Stimulated activated CD8-positive, alpha-beta memory T cell treated with anti-CD3 and anti-CD28 coated beads, Interleukin-7, amount 100 ng/mL, for 24 hours (primary cell): ENCODE data around the gene F2R.
"Not testable (repeated sequence)": the region's sequence is repeated elsewhere in the genome, so short reads cannot be mapped to it uniquely, and the experiment has no call there.

Experiments used
- DNase-seq: peaks from one replicate; pipeline ENCODE4 v3.0.0-alpha.2; 2020; ENCODE audit warnings: low read depth

The F2R gene

DNA sequence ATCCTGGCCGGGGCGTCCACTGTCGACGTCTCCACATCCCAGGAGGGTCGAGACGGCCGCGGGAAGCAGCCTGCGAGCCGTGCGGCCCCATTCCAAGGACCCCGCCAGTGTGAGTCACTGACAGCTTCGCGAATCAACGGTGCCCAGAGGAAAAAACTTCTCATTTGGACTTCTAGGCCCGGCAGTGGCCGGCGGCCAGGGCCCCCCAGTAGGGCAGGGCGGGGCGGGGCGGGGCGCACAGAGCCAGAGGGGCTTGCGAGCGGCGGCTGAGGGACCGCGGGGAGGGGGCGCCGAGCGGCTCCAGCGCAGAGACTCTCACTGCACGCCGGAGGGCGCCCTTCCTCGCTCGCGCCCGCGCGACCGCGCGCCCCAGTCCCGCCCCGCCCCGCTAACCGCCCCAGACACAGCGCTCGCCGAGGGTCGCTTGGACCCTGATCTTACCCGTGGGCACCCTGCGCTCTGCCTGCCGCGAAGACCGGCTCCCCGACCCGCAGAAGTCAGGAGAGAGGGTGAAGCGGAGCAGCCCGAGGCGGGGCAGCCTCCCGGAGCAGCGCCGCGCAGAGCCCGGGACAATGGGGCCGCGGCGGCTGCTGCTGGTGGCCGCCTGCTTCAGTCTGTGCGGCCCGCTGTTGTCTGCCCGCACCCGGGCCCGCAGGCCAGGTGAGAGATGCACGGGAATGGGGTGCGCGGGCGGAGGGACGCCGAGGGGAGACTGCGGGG, at the start of gene F2R:
Gene F2R (plus strand): TSS at position 391 of the 720 bp plus-strand sequence. CDS start 182 bp downstream, at position 573.
- no peak for DNase-seq

DNA sequence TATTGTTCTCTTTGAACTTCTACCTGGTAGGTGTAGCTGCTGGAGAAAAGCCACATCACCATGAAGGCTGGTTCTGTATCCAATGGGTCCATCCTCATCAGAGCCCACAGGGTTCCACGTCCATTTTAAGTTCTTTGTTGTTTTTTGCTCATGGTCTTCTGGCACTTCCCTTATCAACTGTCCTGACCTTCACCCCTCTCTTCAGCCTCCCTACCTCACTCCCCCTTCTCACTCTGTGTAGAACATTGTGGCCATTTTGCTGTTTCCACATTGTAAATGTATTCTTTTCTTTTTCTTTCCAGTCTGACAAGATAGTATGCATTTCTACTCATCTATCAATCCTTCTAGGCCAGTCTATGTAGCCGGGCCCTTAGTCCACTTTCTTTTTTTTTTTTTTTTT, 48.4 kb upstream of the F2R start:
- DNase-seq, result no peak

DNA sequence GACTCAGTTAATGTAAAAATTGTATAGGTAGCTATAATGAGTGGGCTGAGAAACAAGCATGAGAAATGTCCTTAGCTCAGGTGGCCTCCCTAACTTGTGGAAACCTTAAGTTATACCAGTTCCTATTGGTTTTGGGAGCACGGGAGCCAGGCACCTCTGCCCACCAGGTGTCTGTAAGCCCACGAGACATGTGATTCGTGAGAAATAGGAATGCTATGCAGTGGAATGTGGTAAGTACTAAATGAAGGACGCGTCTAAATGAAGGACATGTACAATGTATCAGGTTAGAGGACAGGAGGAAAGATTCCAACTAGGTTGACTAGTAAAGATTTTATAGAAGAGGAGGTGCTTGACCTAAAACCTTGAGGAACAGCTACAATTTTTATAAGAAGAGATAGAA, 46.7 kb upstream of the F2R start:
- DNase-seq, result no peak

DNA sequence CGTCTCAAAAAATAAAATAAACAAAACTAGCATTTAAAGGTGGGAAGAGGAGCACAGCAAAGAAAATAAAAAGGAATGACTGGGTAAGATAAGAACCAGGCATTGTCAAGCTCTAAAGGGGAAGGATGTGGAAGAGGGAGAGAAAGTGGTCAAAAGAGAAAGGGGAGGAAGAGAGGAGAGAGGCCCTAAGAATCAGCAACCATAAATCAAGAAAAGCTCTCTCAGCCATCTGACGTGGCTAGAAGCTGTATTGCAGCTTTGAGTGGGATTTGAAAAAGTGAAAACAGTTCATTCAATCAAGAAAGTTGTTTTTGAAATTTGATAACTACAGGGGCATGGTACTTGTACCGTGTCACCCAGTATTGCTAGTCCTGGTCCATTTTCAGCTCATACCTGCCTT, 45.4 kb upstream of the F2R start:
- DNase-seq, result no peak

DNA sequence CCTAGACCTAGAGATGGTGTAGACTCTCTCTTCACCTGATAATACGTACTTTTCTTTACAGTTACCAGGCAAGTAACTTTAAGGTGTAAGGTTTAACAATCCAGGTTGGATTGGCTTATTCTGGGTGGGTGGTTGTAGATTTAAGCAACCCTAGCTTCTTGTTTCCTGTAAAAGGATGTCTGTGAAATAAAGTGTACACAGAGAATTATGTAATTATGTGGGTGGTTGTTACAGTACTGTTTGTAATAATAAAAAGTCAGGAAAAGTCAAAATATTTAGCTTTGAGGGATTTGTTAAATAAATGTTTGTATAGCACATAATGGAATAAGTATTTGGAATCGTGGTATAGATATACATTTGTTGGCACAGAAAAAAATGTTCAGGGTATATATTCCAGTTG, 43.7 kb upstream of the F2R start:
- no peak for DNase-seq

DNA sequence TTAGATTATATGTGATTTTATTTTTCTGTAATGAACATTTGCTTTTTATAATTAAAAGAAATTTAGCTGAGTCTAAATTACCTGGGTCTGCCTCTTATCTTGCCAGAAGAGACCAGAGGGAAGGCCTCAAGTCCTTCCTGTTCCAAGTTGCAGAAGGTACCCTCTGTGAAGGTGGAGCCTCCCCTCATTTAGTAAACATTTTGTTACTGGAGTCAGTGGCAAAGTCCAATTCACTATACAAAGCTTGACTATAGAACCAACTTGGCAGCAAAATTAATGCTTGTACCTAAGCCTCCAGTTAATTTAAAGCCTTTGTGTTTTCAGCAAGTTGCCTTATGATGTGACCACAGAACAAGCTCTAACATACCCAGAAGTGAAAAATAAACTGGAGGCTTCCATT, 42.8 kb upstream of the F2R start:
- no peak for DNase-seq

DNA sequence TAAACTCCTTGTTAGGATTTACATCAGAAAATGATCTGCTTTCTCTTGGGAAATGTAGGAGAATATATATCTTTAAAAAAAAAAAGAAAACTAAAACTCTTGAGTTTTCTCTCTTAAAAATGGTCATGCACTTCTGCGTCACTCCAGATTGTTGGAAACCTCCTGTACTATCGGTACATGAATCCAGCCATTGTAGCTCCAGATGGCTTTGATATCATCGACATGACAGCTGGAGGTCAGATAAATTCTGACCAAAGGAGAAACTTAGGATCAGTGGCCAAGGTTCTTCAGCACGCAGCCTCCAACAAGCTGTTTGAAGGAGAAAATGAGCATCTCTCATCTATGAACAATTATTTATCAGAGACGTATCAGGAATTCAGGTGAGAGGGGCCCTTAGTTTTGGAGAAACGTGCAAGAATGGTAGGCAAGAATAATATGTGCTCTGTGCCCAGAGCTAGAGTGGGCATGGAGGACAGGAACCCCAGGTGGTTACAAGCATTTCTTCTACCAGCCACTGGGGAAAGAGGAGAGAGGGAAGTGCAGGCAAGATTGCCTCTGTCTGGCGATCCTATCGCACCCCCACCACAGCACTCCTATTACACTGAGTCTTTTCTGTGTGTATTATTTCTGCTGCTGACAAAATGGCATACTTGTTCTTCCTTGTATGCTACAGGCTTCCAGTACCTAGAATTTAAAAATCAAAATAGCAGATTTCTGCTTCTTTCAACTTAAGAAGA, 41.4 kb upstream of the F2R start:
- no peak for DNase-seq

DNA sequence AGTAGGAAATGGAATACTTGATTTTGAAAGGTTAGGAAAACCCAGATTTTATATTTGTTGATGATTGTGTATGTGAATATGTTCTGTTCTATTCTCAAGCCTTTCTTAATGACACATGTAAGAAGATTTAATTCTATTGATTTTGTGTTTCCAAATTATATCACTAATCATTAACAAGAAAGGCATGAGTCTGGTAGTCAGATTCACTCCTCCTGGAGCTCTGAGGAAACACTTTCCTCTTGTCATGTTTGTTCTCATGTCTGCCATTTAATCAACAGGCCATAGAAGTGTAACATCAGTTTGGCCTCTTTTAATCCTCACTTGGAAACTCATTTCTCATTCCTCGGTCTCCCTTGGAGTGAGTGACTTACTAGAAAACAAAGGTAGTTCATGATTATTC, 40.6 kb upstream of the F2R start:
- DNase-seq, result no peak

DNA sequence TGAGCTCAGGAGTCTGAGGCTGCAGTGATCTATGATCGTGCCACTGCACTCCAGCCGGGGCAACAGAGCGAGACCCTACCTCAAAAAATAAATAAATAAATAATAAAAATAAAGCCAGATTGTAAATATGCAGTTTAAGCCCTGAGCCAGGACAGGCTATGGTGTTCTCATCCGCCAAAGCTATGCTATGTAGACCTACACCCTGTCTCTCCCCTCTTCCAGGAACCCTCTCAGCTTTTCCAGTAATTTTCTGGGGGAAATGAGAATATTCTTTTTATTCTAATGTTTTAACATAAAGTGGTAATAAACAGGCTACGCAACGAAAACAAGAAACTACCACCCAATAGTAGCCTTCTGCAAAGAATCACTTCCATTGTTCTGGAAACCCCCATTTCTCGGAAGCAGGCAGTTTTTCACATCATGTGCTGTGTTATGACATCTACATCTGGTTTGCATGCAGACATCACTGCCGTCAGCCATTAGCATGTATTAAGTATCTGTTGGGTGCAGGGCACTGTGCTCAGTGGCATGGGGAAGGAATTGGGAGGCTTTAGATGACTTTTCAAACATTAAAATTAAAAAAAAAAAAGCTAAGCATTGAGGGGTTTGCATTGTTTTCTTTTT, 38.0 kb upstream of the F2R start:
- no peak for DNase-seq

DNA sequence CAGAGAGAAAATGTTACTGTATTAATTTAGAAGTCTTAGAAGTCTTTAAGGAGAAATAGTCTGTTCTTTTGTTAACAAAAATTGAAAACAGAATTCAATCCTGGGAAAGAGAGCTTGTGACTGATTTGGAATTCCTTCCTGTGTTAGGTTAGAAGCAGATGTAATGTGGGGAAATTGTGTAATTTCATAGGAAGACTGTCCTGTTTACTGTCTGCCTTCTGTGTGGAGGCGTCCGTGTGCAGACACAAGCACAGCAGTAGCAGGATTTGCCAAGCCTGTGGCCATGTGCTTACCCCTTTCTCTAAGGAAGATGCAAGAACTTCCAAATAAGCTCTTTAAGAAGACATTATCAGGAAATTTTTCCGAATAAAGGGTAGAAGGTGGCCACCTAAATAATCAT, 36.7 kb upstream of the F2R start:
- no peak for DNase-seq

DNA sequence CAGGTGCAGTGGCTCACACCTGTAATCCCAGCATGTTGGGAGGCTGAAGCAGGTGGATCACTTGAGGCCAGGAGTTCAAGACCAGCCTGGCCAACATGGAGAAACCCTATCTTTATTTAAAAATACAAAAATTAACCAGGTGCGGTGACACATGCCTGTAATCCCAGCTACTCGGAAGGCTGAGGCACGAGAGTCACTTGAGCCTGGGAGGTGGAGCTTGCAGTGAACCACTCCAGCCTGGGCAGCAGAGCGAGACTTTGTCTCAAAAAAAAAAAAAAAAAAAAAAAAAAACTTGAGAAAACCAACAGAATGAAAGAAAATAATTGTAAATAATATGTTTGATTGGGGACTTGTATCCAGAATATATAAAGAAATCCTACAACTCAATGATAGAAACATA, 35.1 kb upstream of the F2R start:
- DNase-seq, result not testable (repeated sequence)

DNA sequence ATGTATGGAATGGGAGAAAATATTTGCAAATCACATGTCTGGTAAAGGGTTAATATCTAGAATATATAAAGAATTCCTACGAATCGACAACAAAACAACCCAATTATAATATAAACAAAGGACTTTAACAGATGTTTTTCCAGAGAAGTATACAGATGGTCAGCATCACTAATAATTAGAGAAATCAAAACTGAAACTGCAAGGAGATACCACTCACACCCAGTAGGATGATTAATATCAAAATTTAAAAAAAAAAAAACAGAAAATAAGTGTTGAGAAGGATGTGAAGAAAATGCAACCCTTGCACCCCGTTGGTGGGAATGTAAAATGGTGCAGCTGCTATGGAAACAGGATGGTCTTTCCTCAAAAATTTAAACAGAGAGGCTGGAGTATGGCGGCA, 34.6 kb upstream of the F2R start:
- no peak for DNase-seq

DNA sequence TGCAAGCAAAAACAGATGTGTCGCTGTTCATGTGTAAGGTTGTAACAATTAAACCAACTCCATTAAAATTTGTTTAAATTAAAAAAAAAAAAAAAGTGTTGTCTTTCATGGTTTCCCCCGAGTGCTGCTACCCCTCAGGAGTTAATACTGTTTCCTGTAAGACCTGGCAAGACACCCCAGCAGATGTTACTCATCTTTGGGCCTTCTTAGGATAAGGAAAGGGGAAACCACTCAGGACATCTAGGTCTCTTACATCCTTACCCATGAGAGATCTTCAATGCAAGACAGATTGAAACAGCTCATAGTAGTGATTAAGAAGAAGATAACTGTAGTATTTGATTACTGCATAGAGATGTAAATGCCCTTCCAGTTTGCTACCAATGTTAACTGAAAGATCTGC, 33.5 kb upstream of the F2R start:
- no peak for DNase-seq

DNA sequence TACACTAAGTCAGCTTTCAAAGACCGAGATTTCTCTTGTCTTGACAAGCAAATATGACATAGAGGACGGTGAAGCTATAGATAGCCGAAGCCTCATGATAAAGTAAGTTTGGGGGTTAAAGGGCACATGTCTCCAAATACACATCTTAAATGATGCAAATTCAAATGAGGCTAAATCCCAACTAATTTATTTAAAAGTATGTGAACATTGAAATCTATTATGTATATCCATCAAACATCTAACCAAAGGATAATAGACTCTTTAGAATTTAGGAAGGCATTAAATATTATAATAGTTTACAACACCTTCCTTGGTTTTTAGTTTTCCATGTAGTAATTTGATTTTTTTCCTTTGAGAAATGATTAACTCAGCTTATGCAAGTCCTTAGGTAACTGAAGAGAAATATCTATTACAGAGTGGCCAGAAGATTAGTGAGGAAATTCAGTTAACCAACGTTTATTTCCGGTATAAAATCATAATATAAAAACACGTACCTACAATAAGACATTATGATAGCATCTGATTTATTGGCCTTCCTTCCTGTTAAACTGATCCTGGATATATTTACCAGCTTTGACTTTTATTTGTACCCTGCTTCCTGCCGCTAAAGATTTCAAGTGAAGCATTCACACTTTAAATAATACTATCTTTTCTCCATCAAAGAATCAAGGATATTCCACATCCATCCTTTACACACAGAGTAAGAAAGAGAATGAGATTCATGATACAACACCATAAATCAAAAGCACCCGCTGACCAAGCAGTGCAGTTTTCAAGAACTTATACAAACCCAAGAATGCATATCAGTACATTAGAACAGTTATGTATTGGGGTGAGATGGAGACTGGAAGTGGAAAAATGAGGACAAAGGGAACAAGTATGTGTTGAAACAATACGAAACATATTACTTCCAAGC, 31.9 kb upstream of the F2R start:
- DNase-seq, result no peak

DNA sequence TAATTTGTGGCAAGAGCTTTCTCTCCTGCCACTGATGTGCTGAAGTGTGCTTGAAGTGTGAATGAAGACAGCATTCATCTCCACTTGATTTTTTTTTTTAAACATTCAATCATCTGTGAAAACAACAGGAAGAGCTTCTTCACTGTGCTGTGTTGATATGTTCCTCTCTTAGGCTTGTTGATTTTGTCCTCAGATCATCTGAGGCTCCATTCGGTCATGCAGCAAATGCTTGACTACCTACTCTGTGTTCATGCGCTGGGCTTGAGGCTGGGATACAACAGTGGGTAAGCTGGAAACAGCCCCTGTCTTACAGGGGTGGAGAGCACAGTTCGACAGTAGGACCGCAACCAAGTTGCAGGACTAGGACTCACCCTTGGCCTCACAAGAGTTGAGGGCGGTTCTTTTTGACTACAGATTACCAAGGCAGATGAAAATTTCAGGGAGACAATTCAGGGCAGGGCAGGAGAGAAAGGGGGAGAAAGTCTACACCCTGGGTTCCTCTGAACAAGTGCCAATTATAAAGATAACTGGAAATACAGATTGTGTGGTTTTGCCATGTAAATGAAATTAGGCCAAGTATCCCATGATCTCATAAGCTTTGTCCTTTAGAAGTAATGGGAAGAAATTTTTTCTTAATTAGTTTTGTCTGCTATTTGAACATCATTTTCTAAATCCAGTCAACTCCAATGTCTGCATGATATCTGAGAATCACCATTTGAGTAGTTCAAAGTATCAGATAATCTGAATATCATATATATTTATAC, 31.0 kb upstream of the F2R start:
- DNase-seq, result no peak

DNA sequence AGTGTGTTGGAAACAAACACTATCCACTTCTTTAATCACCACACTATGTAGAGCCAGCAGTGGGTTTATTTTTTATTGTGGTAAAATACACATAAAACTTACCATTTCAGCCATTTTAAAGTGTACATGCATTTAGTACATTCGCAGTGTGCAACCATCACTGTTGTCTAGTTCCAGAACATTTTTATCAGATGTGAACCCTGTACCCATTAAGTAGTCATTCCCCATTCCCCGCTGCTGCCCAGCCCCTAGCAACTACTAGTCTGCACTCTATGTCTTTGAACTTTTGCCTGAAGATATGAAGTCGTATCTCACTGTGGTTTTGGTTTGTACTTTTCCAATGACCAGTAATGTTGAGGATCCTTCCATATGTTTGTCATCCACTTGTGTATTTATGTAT, 30.2 kb upstream of the F2R start:
- DNase-seq, result no peak

DNA sequence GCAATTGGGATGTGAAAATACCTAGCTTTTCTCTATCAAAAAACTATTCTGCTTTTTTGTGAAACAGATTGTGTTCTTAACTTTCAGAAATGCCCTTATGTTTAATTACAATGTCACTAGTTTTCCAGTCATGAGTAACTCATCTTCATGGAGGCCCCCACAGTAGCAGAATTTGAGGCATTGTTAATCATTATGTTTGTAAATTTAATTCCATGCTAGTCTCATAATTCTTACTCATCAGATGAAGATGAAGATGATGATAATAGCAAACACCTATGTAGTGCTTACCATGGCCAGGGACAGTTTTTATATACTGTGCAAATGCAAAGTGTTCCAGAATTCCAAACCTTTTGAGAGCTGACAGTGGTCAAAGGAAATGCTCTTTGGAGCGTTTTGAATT, 27.7 kb upstream of the F2R start:
- DNase-seq, result no peak

DNA sequence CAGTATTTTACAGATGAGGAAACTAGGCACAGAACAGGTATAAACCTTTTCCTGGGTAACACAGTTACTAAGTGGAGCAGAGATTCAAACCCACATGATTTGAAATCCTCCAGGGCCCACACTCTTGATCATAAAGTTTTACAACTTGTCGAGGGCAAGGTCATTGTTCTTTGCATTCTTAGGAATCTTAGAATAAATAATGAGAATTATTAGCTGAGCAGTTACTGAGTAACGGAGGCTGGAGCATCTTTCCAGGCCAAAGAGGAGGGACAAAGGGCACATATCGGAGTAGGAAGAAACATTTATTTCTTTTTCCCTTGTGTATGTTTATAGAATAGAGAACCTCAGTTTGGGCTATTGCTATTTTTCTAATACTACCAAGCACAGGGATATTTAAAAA, 27.1 kb upstream of the F2R start:
- DNase-seq, result no peak

DNA sequence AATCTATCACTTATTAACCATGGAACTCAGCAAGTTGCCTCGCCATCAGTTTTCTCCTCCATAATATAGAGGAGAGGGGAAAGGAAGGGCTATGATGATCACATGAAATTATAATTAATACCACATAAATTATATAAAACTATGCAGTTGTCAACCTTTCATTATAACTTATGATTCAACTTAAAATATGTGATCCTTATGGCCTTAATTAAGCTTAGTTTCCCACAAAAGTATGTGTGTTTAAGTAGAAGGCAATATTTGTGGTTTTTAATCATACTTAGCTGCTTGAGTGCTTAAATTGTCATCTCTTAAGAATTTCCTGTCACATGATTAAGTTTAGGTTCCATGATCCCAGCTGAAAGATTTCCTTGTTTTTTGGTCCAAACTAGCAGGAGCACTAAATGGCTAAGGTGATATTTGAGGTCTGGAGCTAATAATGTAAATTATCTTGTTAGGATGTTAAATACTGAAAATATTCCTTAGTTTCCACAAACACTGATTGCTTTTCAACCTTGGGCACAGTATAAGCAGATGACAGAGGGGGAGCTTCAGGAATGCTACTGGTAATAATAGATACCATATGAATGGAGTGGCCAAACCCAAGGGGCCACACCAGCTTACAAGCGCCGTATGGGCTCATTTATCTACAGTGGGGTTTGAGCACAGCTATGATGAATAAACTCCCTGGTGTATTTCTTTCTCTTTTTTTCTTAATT, 26.4 kb upstream of the F2R start:
- no peak for DNase-seq

DNA sequence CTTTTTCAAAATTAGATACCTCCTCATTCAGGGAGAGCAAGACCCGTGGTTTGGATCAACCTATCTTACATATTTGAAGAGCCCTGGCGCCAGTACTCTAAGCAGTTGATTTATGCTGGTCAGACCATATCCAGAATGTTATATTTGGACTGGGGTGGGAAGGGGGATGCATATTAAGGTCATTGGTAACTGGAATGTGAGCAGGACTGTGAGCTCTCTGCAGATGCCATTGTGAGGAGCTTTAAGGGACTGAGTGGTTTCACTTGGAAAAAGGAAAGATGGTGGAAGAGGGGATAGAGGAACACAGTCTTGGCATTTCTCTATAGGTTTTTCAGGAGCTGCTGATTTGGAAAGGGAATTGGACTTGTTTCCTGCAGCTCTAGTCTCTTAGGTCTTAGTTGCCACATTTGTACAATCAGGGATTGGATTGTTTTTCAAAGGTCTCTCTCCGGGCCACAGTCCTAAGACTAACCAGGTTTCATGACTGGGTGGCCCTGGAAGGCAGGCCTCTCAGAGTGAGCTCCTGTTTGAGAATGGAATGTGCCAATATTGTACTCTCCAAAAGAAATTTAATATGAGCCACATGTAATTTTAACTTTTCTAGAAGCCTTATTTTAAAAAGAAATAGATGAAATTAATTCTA, 25.8 kb upstream of the F2R start:
- DNase-seq, result no peak
